Testis (tissue), 3 donors: ENCODE results near the gene ACOX3. TPM values are rescaled to one million over a fixed set of nuclear protein-coding genes. Genes with fewer than 3 reads are reported as not detected.

Experiments used
- DNase-seq: peaks from one replicate; pipeline ENCODE4 v3.0.0-alpha.2; 2019
- H3K27ac ChIP-seq, 2 donors: fragments of 200-600 bp; sonication (generic); one replicate each; pipeline ENCODE4 v1.5.1; 2019
- H3K27me3 ChIP-seq: fragments of 200-600 bp; sonication (generic); one replicate; pipeline ENCODE4 v1.5.1; 2019
- H3K36me3 ChIP-seq: fragments of 200-600 bp; sonication (generic); one replicate; pipeline ENCODE4 v1.5.1; 2017; ENCODE audit warnings: low read depth; ENCODE audit errors: missing control alignments
- H3K4me1 ChIP-seq: fragments of 200-600 bp; sonication (generic); one replicate; pipeline ENCODE4 v1.5.1; 2019
- H3K4me3 ChIP-seq, 2 donors: fragments of 200-600 bp; sonication (generic); one replicate each; pipeline ENCODE4 v1.5.1; 2017 to 2019
- H3K9me3 ChIP-seq: fragments of 200-600 bp; sonication (generic); one replicate; pipeline ENCODE4 v1.5.1; 2017
- POLR2A ChIP-seq: fragments of 450-650 bp; IDR thresholded peaks from one replicate; pipeline ENCODE4 v1.6.1; 2017; ENCODE audit warnings: antibody characterized with exemption, mild to moderate bottlenecking, moderate library complexity
- WGBS, 2 donors: methylation state at CpG; one replicate each; pipeline ENCODE4 v1.1.5; 2018; 5-methylcytosine and 5-hydroxymethylcytosine counted together
- intact Hi-C: fragments of 100-400 bp; cut with DNase I; formaldehyde crosslinking; loops from one replicate; pipeline ENCODE4 v1.15.1; 2023; ENCODE audit warnings: low total_unique reads
- polyA plus RNA-seq: library from polyadenylated mRNA; stranded (reverse); fragments of 350-450 nt; fragmentation: Illumina TruSeq; extraction: RNeasy Lipid Tissue Mini Kit (QIAGEN cat#74804); gene quantifications from one replicate; pipeline ENCODE4 v1.2.3, GENCODE V29; 2014; ENCODE audit warnings: low read depth, low replicate concordance; ENCODE audit not compliant: insufficient read depth
- total RNA-seq, 2 donors: library from RNA; depleted of rRNA; stranded (reverse); fragments of >200 nt; gene quantifications; one replicate each; pipeline ENCODE4 v1.2.3, GENCODE V29; 2016
- TF ChIP-seq, protein P1 (sequence below), 3 experiments: fragments of 450-650 bp in 2 of 3; fragments of 200-600 bp in 1 of 3; sonication (generic) in 1 of 3; IDR thresholded peaks; one replicate each; pipeline ENCODE4 v1.5.1; 2016 to 2019; ENCODE audit warnings: antibody characterized with exemption in 3 of 3, mild to moderate bottlenecking in 2 of 3, moderate library complexity in 1 of 3

The ACOX3 gene
- total and polyA plus RNA-seq, 3 donors from 2014 or later, result 8.6 to 35.9 (median 29.8) TPM

DNA sequence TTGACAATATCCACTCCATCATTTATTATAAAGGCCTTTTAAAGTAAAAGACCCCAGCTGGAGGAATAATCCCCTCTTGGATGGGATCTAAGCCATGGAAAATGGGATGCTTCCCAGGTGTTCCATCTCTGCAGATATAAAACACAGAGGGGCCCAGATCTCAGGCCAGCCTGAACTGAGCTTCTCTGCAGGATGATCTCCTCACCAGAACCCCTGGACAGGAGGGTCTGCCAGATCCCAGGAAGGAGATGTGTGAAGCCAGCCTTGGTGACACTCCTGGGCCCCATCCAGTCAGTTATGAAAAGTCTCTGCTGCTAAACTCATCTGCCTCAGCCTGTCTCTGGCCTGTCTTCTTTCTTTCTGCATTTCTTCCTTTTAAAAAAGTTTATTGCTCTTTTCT, 114.3 kb downstream of the ACOX3 start:
- DNase-seq, result no peak
- Histone ChIP-seq H3K27me3 (no peaks in the 10 kb centered on the region), H3K9me3 (no peaks in the 10 kb centered on the region), H3K27ac (no peak overlapping the region), H3K36me3 (no peaks in the 10 kb centered on the region), H3K4me1 (peaks cover 12% of the 10 kb centered on the region), H3K4me3 (no peak overlapping the region)
- TF ChIP-seq, protein P1, sequence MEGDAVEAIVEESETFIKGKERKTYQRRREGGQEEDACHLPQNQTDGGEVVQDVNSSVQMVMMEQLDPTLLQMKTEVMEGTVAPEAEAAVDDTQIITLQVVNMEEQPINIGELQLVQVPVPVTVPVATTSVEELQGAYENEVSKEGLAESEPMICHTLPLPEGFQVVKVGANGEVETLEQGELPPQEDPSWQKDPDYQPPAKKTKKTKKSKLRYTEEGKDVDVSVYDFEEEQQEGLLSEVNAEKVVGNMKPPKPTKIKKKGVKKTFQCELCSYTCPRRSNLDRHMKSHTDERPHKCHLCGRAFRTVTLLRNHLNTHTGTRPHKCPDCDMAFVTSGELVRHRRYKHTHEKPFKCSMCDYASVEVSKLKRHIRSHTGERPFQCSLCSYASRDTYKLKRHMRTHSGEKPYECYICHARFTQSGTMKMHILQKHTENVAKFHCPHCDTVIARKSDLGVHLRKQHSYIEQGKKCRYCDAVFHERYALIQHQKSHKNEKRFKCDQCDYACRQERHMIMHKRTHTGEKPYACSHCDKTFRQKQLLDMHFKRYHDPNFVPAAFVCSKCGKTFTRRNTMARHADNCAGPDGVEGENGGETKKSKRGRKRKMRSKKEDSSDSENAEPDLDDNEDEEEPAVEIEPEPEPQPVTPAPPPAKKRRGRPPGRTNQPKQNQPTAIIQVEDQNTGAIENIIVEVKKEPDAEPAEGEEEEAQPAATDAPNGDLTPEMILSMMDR (IDR thresholded peaks at IDR 0.05), result no peak
- no peak for TF ChIP-seq POLR2A
- intact Hi-C loops, result no loop called here

DNA sequence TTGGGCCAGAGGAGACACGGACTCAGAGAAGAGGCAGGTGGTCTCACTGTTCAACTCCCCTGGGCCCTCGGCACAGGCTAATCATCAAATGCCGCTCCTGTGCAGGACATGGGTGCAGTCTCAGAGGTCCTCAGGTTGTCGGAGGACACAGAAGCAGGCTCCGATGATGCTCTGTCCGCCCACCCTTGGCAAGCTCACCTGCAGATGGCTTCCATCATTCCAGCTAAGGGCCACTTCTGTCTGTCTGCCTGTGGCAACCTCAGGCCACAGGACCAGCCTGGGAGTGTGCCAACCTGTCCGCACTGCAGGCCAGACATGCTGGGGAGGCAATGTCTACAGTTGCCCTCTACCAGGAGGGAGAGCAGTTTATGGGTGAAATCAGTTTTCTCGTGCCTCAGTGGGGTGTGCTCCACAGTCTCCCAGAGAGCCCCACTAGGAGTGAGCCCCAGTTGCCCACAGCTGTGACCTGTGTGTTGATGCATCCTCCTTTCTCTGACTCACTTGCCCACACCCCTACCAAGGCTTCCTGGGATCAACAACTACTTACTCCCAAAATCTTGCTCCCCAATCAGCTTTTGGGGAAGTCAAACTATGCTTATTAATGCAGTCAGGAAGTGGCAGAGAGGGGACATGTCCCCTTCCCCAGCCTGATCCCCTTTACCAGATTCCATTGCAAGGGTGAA, 115.1 kb downstream of the ACOX3 start:
- peaks cover 5% of the 10 kb centered on the region for H3K4me1 ChIP-seq
- 71 to 97% methylated on average over 5 to 8 of the region's 8 CpGs for WGBS, 2 donors
- H3K36me3 ChIP-seq, result no peaks in the 10 kb centered on the region
- H3K27ac ChIP-seq, result no peak overlapping the region
- H3K4me3 ChIP-seq, result no peak overlapping the region
- TF ChIP-seq, protein P1 (IDR thresholded peaks at IDR 0.05), result no peak
- TF ChIP-seq POLR2A, result no peak
- intact Hi-C loops, result no loop called here
- H3K9me3 ChIP-seq, result no peaks in the 10 kb centered on the region
- H3K27me3 ChIP-seq, result no peaks in the 10 kb centered on the region
- DNase-seq, result no peak

DNA sequence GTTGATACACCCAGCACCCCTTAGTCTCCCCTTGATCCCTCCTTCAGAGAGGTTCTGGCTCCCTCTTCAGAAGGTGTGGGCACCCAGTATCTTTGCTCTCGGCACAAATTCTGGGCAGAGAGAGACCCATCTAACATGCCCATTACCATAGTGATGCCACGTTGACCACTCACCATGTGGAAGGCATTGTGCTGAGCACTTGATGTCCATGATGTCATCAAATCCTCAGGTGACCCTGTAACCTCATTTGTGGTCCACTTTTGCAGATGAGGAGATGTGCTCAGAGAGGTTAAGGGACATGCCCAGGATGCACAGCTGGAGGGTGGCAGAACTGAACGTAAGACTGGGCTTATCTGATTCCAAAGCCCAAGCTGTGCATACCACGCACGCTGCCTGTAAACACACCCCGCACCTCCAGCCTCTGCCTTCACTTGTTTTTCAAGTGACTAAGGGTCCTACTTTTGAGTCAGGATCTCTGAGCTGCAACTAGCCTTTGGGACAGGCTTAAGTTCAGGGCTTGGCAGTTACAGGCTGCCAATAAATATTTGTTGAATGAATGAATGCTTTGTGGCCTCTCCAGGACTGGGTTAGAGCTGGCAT, 115.8 kb downstream of the ACOX3 start:
- no peak for DNase-seq
- no peak for TF ChIP-seq POLR2A
- TF ChIP-seq, protein P1 (IDR thresholded peaks at IDR 0.05), result no peak
- H3K27ac ChIP-seq, result no peak overlapping the region
- peaks cover 7% of the 10 kb centered on the region for H3K4me1 ChIP-seq
- H3K9me3 ChIP-seq, result no peaks in the 10 kb centered on the region
- intact Hi-C loops, result no loop called here
- 73 to 98% methylated on average over 3 to 6 of the region's 6 CpGs for WGBS, 2 donors
- H3K4me3 ChIP-seq, result no peak overlapping the region
- H3K27me3 ChIP-seq, result no peaks in the 10 kb centered on the region
- no peaks in the 10 kb centered on the region for H3K36me3 ChIP-seq

DNA sequence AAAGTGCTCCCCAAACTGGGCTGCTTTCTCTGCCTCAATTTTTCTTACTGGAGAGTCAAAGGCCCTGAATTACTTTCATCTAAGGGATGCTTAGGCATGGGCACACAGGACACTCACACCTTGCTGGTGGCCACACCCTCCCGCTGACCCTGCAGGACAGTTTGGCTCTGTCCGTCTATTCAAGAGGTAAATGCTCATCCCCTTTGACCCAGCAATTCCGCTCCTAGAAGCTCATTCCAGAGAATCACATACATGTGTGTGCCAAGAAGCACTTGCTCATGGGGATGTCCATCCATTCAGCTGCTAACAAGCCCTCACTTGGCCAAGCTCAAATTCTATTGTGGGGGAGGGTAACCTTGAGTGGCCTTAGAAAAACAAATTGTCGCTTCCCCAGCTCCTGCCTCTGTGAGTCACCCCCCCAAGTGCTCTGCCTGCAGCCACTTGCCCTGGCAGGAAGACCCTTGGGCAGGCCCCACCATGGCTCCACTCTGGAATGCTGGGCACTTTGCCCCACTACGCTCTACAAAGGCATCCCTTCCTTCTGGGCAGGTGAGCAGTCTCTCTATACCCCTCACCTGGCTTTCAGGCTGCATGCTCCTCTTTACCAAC, 116.5 kb downstream of the ACOX3 start:
- TF ChIP-seq POLR2A, result no peak
- TF ChIP-seq, protein P1 (IDR thresholded peaks at IDR 0.05), result no peak
- WGBS, 2 donors, result 90 to 96% methylated on average over 5 of the region's 5 CpGs
- intact Hi-C loops, result no loop called here
- no peaks in the 10 kb centered on the region for H3K9me3 ChIP-seq
- no peak overlapping the region for H3K4me3 ChIP-seq
- peaks cover 7% of the 10 kb centered on the region for H3K4me1 ChIP-seq
- no peak overlapping the region for H3K27ac ChIP-seq
- H3K36me3 ChIP-seq, result no peaks in the 10 kb centered on the region
- DNase-seq, result no peak
- H3K27me3 ChIP-seq, result no peaks in the 10 kb centered on the region
